Stimulated activated memory B cell treated with anti-CD40 and anti-IgM and Interleukin-4, amounts not matched to agents 10 μg/mL and 1 μg/mL and 100 μg/mL, for 72 hours (primary cell): ENCODE measurements around the gene OSBPL7.

Source experiments
- ATAC-seq: fragments of 150-1000 bp; cut with Tn5 transposase; 2 replicates; pipeline ENCODE4 v1.10.0; 2021
- H3K27ac Mint-ChIP-seq: one replicate; pipeline ENCODE4 v1.8.0; 2022; ENCODE audit warnings: mild to moderate bottlenecking, mixed read lengths
- H3K27me3 Mint-ChIP-seq: one replicate; pipeline ENCODE4 v1.8.0; 2022; ENCODE audit warnings: mixed read lengths
- H3K36me3 Mint-ChIP-seq: one replicate; pipeline ENCODE4 v1.8.0; 2022; ENCODE audit warnings: mixed read lengths
- H3K4me1 Mint-ChIP-seq: one replicate; pipeline ENCODE4 v1.8.0; 2022; ENCODE audit warnings: mixed read lengths
- H3K4me3 Mint-ChIP-seq: one replicate; pipeline ENCODE4 v1.8.0; 2022; ENCODE audit warnings: mild to moderate bottlenecking, moderate library complexity, mixed read lengths
- H3K9me3 Mint-ChIP-seq: one replicate; pipeline ENCODE4 v1.8.0; 2022; ENCODE audit warnings: mixed read lengths

Gene OSBPL7

GRCh38 chr17:47840001-47840741 lies 18.6 kb upstream of the OSBPL7 start:
- H3K4me3 Mint-ChIP-seq = peak overlapping the region; percentile 97
- H3K36me3 Mint-ChIP-seq = peaks cover 26% of the 10 kb centered on the region
- peaks cover 33% of the 10 kb centered on the region for H3K4me1 Mint-ChIP-seq
- no peak for ATAC-seq
- no peaks in the 10 kb centered on the region for H3K9me3 Mint-ChIP-seq
- H3K27me3 Mint-ChIP-seq = peaks cover 14% of the 10 kb centered on the region
- H3K27ac Mint-ChIP-seq = peak overlapping the region; percentile 91

GRCh38 chr17:47839071-47839470 lies 17.5 kb upstream of the OSBPL7 start:
- no peaks in the 10 kb centered on the region for H3K9me3 Mint-ChIP-seq
- H3K4me1 Mint-ChIP-seq = peaks cover 33% of the 10 kb centered on the region
- no peak overlapping the region for H3K4me3 Mint-ChIP-seq
- H3K27me3 Mint-ChIP-seq = peaks cover 2% of the 10 kb centered on the region
- H3K27ac Mint-ChIP-seq = no peak overlapping the region
- peaks cover 26% of the 10 kb centered on the region for H3K36me3 Mint-ChIP-seq
- no peak for ATAC-seq

- Mint-ChIP-seq H3K27ac (no peak overlapping the region), H3K4me3 (no peak overlapping the region), H3K9me3 (no peaks in the 10 kb centered on the region), H3K4me1 (peaks cover 33% of the 10 kb centered on the region), H3K36me3 (peaks cover 26% of the 10 kb centered on the region), H3K27me3 (no peaks in the 10 kb centered on the region)
- no peak for ATAC-seq
These were observed 17.0 kb upstream of the OSBPL7 start for GRCh38 chr17:47838636-47839035.

GRCh38 chr17:47837401-47838039 lies 15.9 kb upstream of the OSBPL7 start:
- H3K36me3 Mint-ChIP-seq = peaks cover 26% of the 10 kb centered on the region
- no peaks in the 10 kb centered on the region for H3K9me3 Mint-ChIP-seq
- H3K27me3 Mint-ChIP-seq = no peaks in the 10 kb centered on the region
- no peak overlapping the region for H3K27ac Mint-ChIP-seq
- H3K4me3 Mint-ChIP-seq = no peak overlapping the region
- H3K4me1 Mint-ChIP-seq = peaks cover 26% of the 10 kb centered on the region
- ATAC-seq = no peak

- no peak overlapping the region for H3K27ac Mint-ChIP-seq
- peaks cover 26% of the 10 kb centered on the region for H3K36me3 Mint-ChIP-seq
- H3K4me1 Mint-ChIP-seq = peaks cover 33% of the 10 kb centered on the region
- H3K4me3 Mint-ChIP-seq = no peak overlapping the region
- ATAC-seq = no peak
- no peaks in the 10 kb centered on the region for H3K27me3 Mint-ChIP-seq
- no peaks in the 10 kb centered on the region for H3K9me3 Mint-ChIP-seq
These were observed 15.0 kb upstream of the OSBPL7 start for GRCh38 chr17:47836601-47837000.

- Mint-ChIP-seq H3K4me1 (peaks cover 22% of the 10 kb centered on the region), H3K4me3 (no peak overlapping the region), H3K27me3 (no peaks in the 10 kb centered on the region), H3K27ac (no peak overlapping the region), H3K9me3 (no peaks in the 10 kb centered on the region), H3K36me3 (peaks cover 26% of the 10 kb centered on the region)
- no peak for ATAC-seq
These were observed 13.2 kb upstream of the OSBPL7 start for GRCh38 chr17:47834756-47835155.

GRCh38 chr17:47831934-47832327 lies 10.3 kb upstream of the OSBPL7 start:
- Mint-ChIP-seq H3K4me3 (peak overlapping the region; percentile 93), H3K9me3 (no peaks in the 10 kb centered on the region), H3K27ac (peak overlapping the region; percentile 89), H3K36me3 (peaks cover 18% of the 10 kb centered on the region), H3K4me1 (peaks cover 29% of the 10 kb centered on the region), H3K27me3 (no peaks in the 10 kb centered on the region)
- peak; percentile 3 for ATAC-seq

- Mint-ChIP-seq H3K36me3 (peaks cover 22% of the 10 kb centered on the region), H3K9me3 (no peaks in the 10 kb centered on the region), H3K27me3 (no peaks in the 10 kb centered on the region), H3K27ac (peak within 1 kb of the TSS; percentile 89), H3K4me3 (peak within 1 kb of the TSS; percentile 93), H3K4me1 (peaks cover 29% of the 10 kb centered on the region)
- peak; percentile 94 for ATAC-seq
These were observed 9.7 kb upstream of the OSBPL7 start, which contains the start of the genes LRRC46 and MRPL10 for GRCh38 chr17:47831003-47831933. Gene LRRC46, plus strand, starts transcription at chr17:47831670. Its CDS starts 320 bp downstream, at chr17:47831990. Gene MRPL10, minus strand, starts transcription at chr17:47831541. Its CDS starts 30 bp downstream, at chr17:47831511.

GRCh38 chr17:47830396-47831002 lies 8.9 kb upstream of the OSBPL7 start:
- Mint-ChIP-seq H3K4me1 (peaks cover 29% of the 10 kb centered on the region), H3K9me3 (no peaks in the 10 kb centered on the region), H3K27me3 (no peaks in the 10 kb centered on the region), H3K36me3 (peaks cover 22% of the 10 kb centered on the region), H3K27ac (peak overlapping the region; percentile 89), H3K4me3 (peak overlapping the region; percentile 93)
- no peak for ATAC-seq

- Mint-ChIP-seq H3K9me3 (no peaks in the 10 kb centered on the region), H3K36me3 (peaks cover 25% of the 10 kb centered on the region), H3K4me1 (peaks cover 29% of the 10 kb centered on the region), H3K27me3 (no peaks in the 10 kb centered on the region), H3K27ac (no peak overlapping the region), H3K4me3 (peak overlapping the region; percentile 21)
- no peak for ATAC-seq
These were observed 8.3 kb upstream of the OSBPL7 start for GRCh38 chr17:47829870-47830269.

GRCh38 chr17:47823519-47823918 lies 1.9 kb upstream of the OSBPL7 start:
- Mint-ChIP-seq H3K27ac (no peak overlapping the region), H3K4me3 (no peak overlapping the region), H3K4me1 (peaks cover 35% of the 10 kb centered on the region), H3K27me3 (no peaks in the 10 kb centered on the region), H3K9me3 (no peaks in the 10 kb centered on the region), H3K36me3 (peaks cover 38% of the 10 kb centered on the region)
- ATAC-seq = no peak

- H3K27me3 Mint-ChIP-seq = no peaks in the 10 kb centered on the region
- peaks cover 33% of the 10 kb centered on the region for H3K36me3 Mint-ChIP-seq
- H3K9me3 Mint-ChIP-seq = no peaks in the 10 kb centered on the region
- H3K27ac Mint-ChIP-seq = peak overlapping the region; percentile 92
- H3K4me1 Mint-ChIP-seq = peaks cover 29% of the 10 kb centered on the region
- no peak overlapping the region for H3K4me3 Mint-ChIP-seq
- ATAC-seq = no peak
These were observed 1.2 kb upstream of the OSBPL7 start for GRCh38 chr17:47822785-47823184.

GRCh38 chr17:47821031-47821423 lies 567 bp downstream of the OSBPL7 start:
- ATAC-seq = no peak
- H3K36me3 Mint-ChIP-seq = peaks cover 40% of the 10 kb centered on the region
- H3K4me1 Mint-ChIP-seq = peaks cover 29% of the 10 kb centered on the region
- no peaks in the 10 kb centered on the region for H3K9me3 Mint-ChIP-seq
- H3K27ac Mint-ChIP-seq = peak overlapping the region; percentile 92
- H3K4me3 Mint-ChIP-seq = peak overlapping the region; percentile 94
- H3K27me3 Mint-ChIP-seq = no peaks in the 10 kb centered on the region

GRCh38 chr17:47820033-47820789 lies 1.4 kb downstream of the OSBPL7 start:
- H3K4me3 Mint-ChIP-seq = peak overlapping the region; percentile 94

More at GRCh38 chr17:47820033-47820789, 1.4 kb downstream of the OSBPL7 start:
- ATAC-seq = no peak
- Mint-ChIP-seq H3K27ac (peak overlapping the region; percentile 92), H3K27me3 (no peaks in the 10 kb centered on the region), H3K9me3 (no peaks in the 10 kb centered on the region), H3K36me3 (peaks cover 39% of the 10 kb centered on the region), H3K4me1 (peaks cover 29% of the 10 kb centered on the region)
